Measurements from ENCODE around the gene ARHGAP6.
A peak's percentile ranks its signal among the peaks of the same experiment; 100 is the strongest.

ARHGAP6 gene

DNA sequence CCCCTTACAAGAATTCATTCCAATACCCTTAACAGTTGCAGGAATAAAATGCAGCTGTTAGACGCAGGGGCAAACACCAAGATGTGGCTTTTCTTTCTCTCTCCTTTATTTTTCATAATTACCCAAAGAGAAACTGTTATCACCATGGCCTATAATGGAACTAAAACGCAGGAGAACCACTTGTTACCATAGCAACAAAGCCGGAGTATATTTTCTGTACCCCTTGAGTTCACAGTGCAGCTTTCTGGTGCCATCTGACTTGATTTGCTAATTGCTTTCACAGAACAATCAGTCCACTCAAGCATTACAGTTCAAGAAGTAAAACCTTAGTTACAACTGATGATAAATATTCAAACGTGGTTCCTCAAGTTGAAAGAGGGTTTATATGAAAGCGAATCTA is 214.6 kb downstream of the ARHGAP6 start:
- DNase-seq: no peak

DNA sequence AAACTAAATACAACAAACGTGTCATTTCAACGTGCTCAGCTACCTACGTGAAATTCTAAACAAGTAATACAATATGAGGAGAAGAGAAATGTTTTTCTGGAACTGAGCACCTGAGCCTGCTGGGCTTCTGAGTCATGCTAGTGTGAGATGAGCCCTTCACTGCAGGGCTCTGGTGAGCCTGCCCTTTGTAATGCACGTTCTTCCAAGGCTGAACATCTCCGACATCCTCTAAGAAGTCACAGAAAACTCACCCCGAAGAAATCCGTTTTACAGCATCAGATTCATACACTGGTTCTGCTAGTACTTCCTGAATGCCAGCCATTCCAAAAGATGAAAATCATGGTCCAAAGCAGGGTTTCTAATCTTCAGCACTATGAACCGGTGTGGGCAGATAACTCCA is 215.4 kb downstream of the ARHGAP6 start:
- no peak for DNase-seq

DNA sequence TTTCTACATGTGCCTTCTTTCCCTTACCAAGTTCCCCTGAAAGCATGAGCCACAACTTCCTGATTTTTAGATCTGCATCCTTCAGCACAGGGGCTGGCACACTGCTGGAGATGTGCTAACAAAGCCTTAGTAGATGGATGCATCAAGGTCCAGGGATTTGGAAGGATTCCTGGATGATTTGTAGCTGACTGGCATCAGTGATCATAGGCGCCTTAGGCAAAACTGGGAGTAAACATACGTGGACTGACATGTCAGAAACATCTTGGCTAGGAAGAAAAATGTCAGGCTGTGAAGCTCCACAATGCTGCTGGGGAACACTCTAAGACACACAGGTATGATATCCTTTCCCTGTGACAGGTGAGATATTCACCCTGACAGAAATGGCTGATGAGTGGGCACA is 216.1 kb downstream of the ARHGAP6 start:
- no peak for DNase-seq

GRCh38 chrX:11447418-11447817 is 218.3 kb downstream of the ARHGAP6 start:
- DNase-seq: no peak

DNA sequence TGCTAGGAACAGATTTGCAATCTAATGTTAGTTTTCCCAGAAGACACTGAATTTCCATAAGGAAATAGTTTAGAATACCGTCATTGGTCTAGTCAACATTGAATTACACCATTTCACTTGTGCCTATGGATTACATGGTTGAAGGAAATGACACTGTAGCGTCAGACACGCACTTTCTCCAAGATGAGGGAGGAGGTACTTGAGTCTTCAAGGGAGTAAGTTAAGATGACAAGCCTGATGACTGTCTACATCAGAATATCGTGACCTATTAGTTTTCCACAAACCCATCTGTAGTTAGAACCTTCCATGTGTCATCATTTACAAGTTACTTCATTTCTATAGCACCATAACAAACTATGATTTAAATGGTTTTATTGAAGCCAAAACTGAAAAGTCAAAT is 218.8 kb downstream of the ARHGAP6 start:
- no peak for DNase-seq

- DNase-seq: no peak
Observed at GRCh38 chrX:11446336-11446735, 219.4 kb downstream of the ARHGAP6 start.

GRCh38 chrX:11445540-11445939 is 220.2 kb downstream of the ARHGAP6 start:
- no peak for DNase-seq

DNA sequence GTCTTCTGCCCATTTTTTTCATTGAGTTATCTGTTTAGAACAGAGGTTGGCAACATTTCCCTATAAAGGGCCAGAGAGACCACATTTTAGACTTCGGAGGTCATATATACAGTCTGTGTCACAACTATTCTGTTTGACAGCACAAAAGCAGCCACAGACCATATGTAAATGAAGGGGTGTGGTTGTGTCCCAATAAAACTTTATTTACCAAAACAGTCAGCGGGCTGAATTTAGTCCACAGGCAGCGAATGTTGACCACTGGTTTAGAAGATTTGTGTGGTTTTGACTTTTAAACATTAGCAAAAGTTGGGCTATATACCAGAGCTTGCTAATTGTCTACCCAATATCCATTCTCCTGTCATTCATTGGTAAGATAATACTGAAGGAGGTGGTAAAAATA is 221.7 kb downstream of the ARHGAP6 start:
- no peak for DNase-seq

GRCh38 chrX:11439846-11440245 is 225.9 kb downstream of the ARHGAP6 start:
- no peak for DNase-seq

DNA sequence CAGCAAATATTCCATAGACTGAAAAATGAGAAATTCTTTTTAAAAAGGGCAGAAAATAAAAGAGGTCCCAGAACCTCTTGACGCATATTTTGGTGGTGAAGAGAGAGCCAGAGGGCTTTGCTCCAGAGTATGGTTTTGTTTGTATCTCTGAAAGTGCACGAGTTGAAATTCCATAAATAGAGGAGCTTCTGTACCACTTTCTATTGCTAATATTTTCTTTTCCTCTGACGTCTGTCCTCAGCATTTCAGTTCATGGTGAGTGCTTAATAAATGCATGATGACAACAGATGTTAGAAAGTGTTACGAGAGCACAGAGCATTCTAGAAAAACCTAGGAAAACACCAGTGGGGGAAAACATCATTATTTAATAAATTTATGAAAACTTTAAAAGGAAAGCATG is 227.0 kb downstream of the ARHGAP6 start:
- no peak for DNase-seq

DNA sequence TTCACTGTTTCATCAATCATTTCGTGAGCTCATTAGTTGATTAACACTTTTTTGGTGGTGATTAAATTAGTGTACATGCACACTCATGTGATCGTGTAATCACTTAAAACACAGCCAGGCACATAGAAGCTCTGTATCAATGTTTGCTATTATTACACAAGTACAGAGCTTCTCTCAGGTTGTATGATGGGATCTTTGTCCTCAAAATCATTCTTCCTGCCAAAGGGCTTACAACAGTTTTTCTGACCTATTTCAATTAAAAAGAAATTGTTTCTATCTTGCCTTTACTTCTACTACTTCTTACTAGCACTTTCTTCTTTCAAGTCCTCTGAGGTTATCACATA is 227.4 kb downstream of the ARHGAP6 start:
- no peak for DNase-seq

GRCh38 chrX:11437642-11438379 is 227.9 kb downstream of the ARHGAP6 start:
- no peak for DNase-seq

DNA sequence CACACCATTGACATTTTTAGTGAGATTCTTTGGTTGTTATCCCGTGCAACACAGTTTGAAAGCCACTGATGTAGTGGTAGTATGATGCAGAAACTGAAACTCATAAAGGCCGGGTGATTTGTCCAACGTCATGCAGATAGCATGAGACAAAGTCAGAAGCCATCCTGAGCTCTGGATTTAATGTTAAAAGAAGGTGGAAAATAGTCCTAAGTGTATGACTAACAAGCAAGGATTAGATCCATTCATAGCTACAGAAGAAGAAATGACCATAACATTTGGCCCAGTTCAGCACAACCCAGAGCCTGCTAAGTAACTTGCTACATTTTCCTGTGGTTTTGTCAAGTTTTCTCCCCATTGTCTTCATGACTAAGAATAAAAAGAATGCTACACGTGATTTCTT is 230.2 kb downstream of the ARHGAP6 start:
- DNase-seq: no peak

GRCh38 chrX:11434607-11435006 is 231.1 kb downstream of the ARHGAP6 start:
- DNase-seq: no peak

- no peak for DNase-seq
Observed at GRCh38 chrX:11431786-11432185, 233.9 kb downstream of the ARHGAP6 start.

DNA sequence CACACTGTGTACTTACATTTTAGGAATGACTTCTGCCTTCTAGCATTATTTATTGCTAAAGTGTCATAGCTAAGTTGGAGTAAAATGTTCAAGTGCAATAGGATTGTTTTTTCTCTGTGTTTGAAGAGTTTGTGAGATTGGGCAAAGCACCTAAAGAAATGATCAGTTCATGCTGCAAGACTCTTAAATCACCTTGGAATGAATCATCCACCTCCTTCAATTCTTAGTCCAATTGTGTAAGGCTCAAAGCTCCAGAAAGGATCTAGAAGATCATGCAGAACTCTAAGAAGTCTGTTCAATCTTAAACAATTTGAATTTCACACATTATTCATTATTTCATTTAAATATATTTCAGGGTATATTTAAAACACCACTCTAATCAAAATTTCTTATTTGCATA is 235.4 kb downstream of the ARHGAP6 start:
- no peak for DNase-seq

- no peak for DNase-seq
Observed at GRCh38 chrX:11429538-11430085, 236.1 kb downstream of the ARHGAP6 start.

DNA sequence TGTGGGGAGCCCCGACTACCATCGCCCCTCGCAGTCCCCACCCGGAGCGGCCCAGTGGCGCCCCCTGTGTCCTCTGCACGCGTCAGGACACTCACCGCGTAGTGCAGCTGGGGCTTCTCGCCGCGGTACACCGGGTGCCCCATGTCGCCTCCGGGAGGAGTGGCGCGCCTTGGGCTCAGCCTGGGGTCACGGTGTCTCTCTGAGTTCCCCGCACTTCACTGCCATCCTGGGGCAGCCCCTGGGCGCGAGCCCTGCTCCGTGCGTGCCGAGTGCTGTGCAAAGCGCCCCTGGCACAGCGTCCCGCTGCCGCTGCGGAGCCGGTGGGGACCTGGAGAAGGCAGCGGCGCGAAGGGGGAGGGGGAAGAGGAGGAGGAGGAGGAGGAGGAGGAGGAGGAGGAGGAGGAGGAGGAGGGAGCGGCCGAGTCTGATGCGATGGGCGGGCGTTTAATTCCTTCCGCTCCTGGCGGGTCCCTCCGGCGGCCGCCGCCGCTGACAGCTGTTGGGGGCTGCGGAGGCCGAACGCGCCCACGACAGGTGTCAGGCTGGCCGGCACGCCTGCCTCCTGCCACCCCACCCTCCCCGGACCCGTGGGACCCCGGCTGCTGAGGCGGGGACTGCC is 238.2 kb downstream of the ARHGAP6 start:
- peak; percentile 14 for DNase-seq

- DNase-seq: no peak
Observed at GRCh38 chrX:11426712-11427452, 238.8 kb downstream of the ARHGAP6 start.

GRCh38 chrX:11424903-11425674 is 240.6 kb downstream of the ARHGAP6 start:
- no peak for DNase-seq

- DNase-seq: no peak
Observed at GRCh38 chrX:11423949-11424348, 241.8 kb downstream of the ARHGAP6 start.

DNA sequence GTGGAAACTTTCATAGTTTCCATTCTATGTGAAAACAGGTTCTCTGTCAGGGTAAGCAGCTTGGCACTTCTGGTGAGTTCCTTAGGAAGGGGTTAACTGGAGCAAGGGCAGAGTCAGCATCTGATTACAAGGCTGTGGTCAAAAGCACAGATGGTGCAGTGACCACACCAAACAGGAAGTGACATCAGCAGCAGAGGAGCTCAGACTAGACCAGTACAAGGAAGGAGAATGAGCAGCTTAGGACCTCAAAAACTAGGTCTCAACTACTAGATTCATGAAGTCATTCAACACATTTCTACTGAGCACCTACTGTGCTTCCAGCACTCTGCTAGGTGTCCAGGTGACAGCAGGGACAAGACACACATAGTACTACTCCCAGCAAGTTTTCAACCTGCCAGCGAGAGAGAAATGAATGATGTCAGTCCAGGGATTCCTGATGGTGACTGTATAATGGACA is 242.3 kb downstream of the ARHGAP6 start:
- DNase-seq: no peak

GRCh38 chrX:11422525-11422857 is 243.2 kb downstream of the ARHGAP6 start:
- no peak for DNase-seq
